K562 (cell line): ENCODE results near the gene OPCML. TPM values are rescaled to one million over a fixed set of nuclear protein-coding genes. Genes with fewer than 3 reads are reported as not detected.

Experiments
- CBX8 ChIP-seq: fragments of 200-600 bp; sonication (generic); IDR thresholded peaks from 2 replicates; pipeline ENCODE4 v1.6.1; 2012; ENCODE audit warnings: borderline replicate concordance, mixed run types, low read depth, mild to moderate bottlenecking, moderate library complexity, mixed read lengths, low read length, control low read depth, inconsistent platforms; ENCODE audit not compliant: poor library complexity, severe bottlenecking; ENCODE audit errors: extremely low read depth
- DACH1 ChIP-seq: fragments of 450-650 bp; IDR thresholded peaks from 2 replicates; pipeline ENCODE4 v1.6.1; 2018; ENCODE audit not compliant: partially characterized antibody
- ETV1 ChIP-seq: fragments of 450-650 bp; conservative IDR thresholded peaks from 2 replicates; pipeline ENCODE4 v1.6.1; 2016; ENCODE audit warnings: missing genetic modification characterization, control low read depth, low read depth, missing compliant biosample characterization
- FOXP1 ChIP-seq: sonication (generic); formaldehyde crosslinking; IDR thresholded peaks from 2 replicates; pipeline ENCODE4 v1.8.0; 2022; ENCODE audit warnings: mild to moderate bottlenecking, missing genetic modification reagents
- GTF2E2 ChIP-seq: fragments of 200-800 bp; sonication (Bioruptor generic); IDR thresholded peaks from 2 replicates; pipeline ENCODE4 v1.6.1; 2016; ENCODE audit warnings: missing genetic modification characterization, missing compliant biosample characterization
- MIER1 ChIP-seq: fragments of 450-650 bp; IDR thresholded peaks from 2 replicates; pipeline ENCODE4 v1.6.1; 2016; ENCODE audit warnings: antibody characterized with exemption, mild to moderate bottlenecking, low read depth
- NCOA6 ChIP-seq: fragments of 450-650 bp; IDR thresholded peaks from 2 replicates; pipeline ENCODE4 v1.6.1; 2017; ENCODE audit warnings: mild to moderate bottlenecking
- PRPF4 ChIP-seq: fragments of 200-400 bp; formaldehyde crosslinking; IDR thresholded peaks from one replicate; pipeline ENCODE4 v1.6.1; 2017; ENCODE audit warnings: low read length, low read depth, mild to moderate bottlenecking; ENCODE audit not compliant: insufficient read depth, poor library complexity, severe bottlenecking
- ZBTB7A ChIP-seq: IDR thresholded peaks from 2 replicates; pipeline ENCODE4 v1.6.1; 2011; ENCODE audit warnings: low read depth, mild to moderate bottlenecking, low read length, moderate library complexity, borderline replicate concordance; ENCODE audit not compliant: control insufficient read depth
- ZNF311 ChIP-seq: fragments of 250-450 bp; sonication (Bioruptor Pico); IDR thresholded peaks from 2 replicates; pipeline ENCODE4 v1.4.0; 2020; ENCODE audit warnings: mild to moderate bottlenecking, moderate library complexity
- polyA plus RNA-seq, 8 experiments: library from polyadenylated mRNA; depleted of rRNA in 4 of 8; stranded (reverse) in 5 of 8; unstranded in 3 of 8; fragments of >200 nt; fragmentation: Nextera tagmentation in 2 of 8; fragmentation: Illumina TruSeq in 1 of 8; extraction: Ambion mirVana in 2 of 8; extraction: Trizol in 1 of 8; gene quantifications; 2 replicates each; pipeline versions ENCODE4 v1.2.1 to v1.2.3, GENCODE V29; 2011 to 2014; ENCODE audit warnings: inconsistent platforms in 1 of 8, missing spikeins in 1 of 8
- total RNA-seq, 7 experiments: library from RNA; depleted of rRNA in 6 of 7; stranded (reverse); fragments of >200 nt in 6 of 7; fragmentation: Illumina TruSeq in 2 of 7; extraction: Trizol in 2 of 7; gene quantifications; 2 replicates each; pipeline versions ENCODE4 v1.2.1 to v1.2.3, GENCODE V29; 2011 to 2021; ENCODE audit warnings: low replicate concordance in 1 of 7
- TF ChIP-seq, protein P1 (sequence below): conservative IDR thresholded peaks from 2 replicates; pipeline ENCODE4 v1.6.1; 2011; ENCODE audit warnings: low read depth, mild to moderate bottlenecking, low read length; ENCODE audit not compliant: control insufficient read depth
- TF ChIP-seq, protein P2 (sequence below): fragments of 450-650 bp; IDR thresholded peaks from 2 replicates; pipeline ENCODE4 v1.7.0; 2016; ENCODE audit warnings: borderline replicate concordance

OPCML gene
- total and polyA plus RNA-seq, 9 of the 15 experiments (the other 6 are each of a cell fraction or from before 2014, with no cell fraction given): not detected

DNA sequence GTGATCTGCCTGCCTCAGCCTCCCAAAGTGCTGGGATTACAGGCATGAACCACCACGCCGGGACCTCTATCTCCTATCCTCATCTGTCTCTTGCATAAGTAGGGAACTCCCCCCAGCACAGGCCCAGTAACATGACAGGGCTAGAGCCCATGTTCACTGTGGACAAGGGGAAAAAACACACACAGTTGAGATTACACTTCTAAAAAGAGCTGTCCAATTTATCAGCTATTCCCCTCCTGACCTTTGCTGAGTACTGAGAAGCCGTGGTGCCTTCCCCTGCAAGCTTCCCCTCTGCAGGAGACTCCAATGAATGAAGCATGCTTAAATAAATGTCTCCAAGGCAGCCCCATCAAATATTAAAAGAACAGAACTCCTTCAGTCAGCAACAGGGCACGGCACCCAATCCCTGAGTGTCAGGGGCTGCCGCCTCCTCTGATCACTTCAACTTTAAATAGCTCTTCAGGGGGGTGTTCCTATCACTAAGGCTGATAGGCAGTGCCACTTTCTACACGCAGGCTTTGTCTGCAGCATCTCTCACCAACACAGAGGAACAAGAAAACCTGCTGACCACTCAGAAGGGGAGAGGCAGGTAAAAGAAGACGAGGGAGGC is 385.5 kb downstream of the OPCML start (continued):
- TF ChIP-seq, protein P1, sequence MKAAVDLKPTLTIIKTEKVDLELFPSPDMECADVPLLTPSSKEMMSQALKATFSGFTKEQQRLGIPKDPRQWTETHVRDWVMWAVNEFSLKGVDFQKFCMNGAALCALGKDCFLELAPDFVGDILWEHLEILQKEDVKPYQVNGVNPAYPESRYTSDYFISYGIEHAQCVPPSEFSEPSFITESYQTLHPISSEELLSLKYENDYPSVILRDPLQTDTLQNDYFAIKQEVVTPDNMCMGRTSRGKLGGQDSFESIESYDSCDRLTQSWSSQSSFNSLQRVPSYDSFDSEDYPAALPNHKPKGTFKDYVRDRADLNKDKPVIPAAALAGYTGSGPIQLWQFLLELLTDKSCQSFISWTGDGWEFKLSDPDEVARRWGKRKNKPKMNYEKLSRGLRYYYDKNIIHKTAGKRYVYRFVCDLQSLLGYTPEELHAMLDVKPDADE: no peak
- TF ChIP-seq MIER1 (no peak), FOXP1 (CRISPR knock-in tag) (no peak), PRPF4 (no peak), GTF2E2 (tag) (no peak), ZNF311 (CRISPR knock-in tag) (no peak), DACH1 (no peak), ETV1 (tag) (no peak), CBX8 (no peak), NCOA6 (no peak), ZBTB7A (no peak)
- TF ChIP-seq, protein P2, sequence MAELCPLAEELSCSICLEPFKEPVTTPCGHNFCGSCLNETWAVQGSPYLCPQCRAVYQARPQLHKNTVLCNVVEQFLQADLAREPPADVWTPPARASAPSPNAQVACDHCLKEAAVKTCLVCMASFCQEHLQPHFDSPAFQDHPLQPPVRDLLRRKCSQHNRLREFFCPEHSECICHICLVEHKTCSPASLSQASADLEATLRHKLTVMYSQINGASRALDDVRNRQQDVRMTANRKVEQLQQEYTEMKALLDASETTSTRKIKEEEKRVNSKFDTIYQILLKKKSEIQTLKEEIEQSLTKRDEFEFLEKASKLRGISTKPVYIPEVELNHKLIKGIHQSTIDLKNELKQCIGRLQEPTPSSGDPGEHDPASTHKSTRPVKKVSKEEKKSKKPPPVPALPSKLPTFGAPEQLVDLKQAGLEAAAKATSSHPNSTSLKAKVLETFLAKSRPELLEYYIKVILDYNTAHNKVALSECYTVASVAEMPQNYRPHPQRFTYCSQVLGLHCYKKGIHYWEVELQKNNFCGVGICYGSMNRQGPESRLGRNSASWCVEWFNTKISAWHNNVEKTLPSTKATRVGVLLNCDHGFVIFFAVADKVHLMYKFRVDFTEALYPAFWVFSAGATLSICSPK: no peak
